NCI-H2196 treated with DMSO at 0.1 percent for 48 hours (cell line): ENCODE results near the gene TPM3.
"Not testable (repeated sequence)": the region's sequence is repeated elsewhere in the genome, so short reads cannot be mapped to it uniquely, and the experiment has no call there.

Source experiments
- DNase-seq: peaks from one replicate; lab custom pipeline; 2025; ENCODE audit not compliant: unreplicated experiment; lab: John Stamatoyannopoulos, UW

The TPM3 gene

GRCh38 chr1:154170547-154171222 lies 21.2 kb downstream of the TPM3 start:
- DNase-seq = no peak

- DNase-seq = no peak
Measured at GRCh38 chr1:154167461-154167860, 24.4 kb downstream of the TPM3 start.

GRCh38 chr1:154166207-154166606 lies 25.7 kb downstream of the TPM3 start:
- DNase-seq = no peak

GRCh38 chr1:154159554-154159953 lies 32.3 kb downstream of the TPM3 start:
- no peak for DNase-seq

GRCh38 chr1:154158307-154159125 lies 33.4 kb downstream of the TPM3 start:
- DNase-seq = no peak

GRCh38 chr1:154157520-154158306 lies 34.2 kb downstream of the TPM3 start:
- DNase-seq = no peak

GRCh38 chr1:154155251-154155650 lies 36.6 kb downstream of the TPM3 start:
- DNase-seq = no peak

GRCh38 chr1:154154534-154155191 lies 37.2 kb downstream of the TPM3 start, which contains the start of gene NUP210L:
Gene NUP210L, minus strand, starts transcription at chr1:154155073.
- DNase-seq = no peak

GRCh38 chr1:154154053-154154452 lies 37.8 kb downstream of the TPM3 start:
- DNase-seq = no peak

- no peak for DNase-seq
Measured at GRCh38 chr1:154151311-154151710, 40.6 kb downstream of the TPM3 start.

GRCh38 chr1:154148807-154149206 lies 43.1 kb downstream of the TPM3 start:
- no peak for DNase-seq

- not testable (repeated sequence) for DNase-seq
Measured at GRCh38 chr1:154147505-154147904, 44.4 kb downstream of the TPM3 start.

GRCh38 chr1:154145986-154146385 lies 45.9 kb downstream of the TPM3 start:
- no peak for DNase-seq

GRCh38 chr1:154142358-154142757 lies 49.5 kb downstream of the TPM3 start:
- no peak for DNase-seq

GRCh38 chr1:154141240-154141639 lies 50.7 kb downstream of the TPM3 start:
- DNase-seq = no peak

GRCh38 chr1:154137888-154138287 lies 54.0 kb downstream of the TPM3 start:
- no peak for DNase-seq

GRCh38 chr1:154133256-154133655 lies 58.6 kb downstream of the TPM3 start:
- DNase-seq = no peak

- DNase-seq = no peak
Measured at GRCh38 chr1:154129391-154129970, 62.4 kb downstream of the TPM3 start.

GRCh38 chr1:154123205-154123604 lies 68.7 kb downstream of the TPM3 start:
- not testable (repeated sequence) for DNase-seq

GRCh38 chr1:154117642-154118041 lies 74.3 kb downstream of the TPM3 start:
- no peak for DNase-seq

GRCh38 chr1:154115180-154115579 lies 76.7 kb downstream of the TPM3 start:
- DNase-seq = no peak
